A172 (cell line): ENCODE data around the gene SMYD1. TPM values are rescaled to one million over a fixed set of nuclear protein-coding genes. Genes with fewer than 3 reads are reported as not detected.
A peak's percentile ranks its signal among the peaks of the same experiment; 100 is the strongest.
"Not testable (repeated sequence)": the region's sequence is repeated elsewhere in the genome, so short reads cannot be mapped to it uniquely, and the experiment has no call there.

ENCODE experiments used
- DNase-seq: peaks from one replicate; pipeline ENCODE4 v3.0.0-alpha.2; 2015; ENCODE audit warnings: low spot score
- total RNA-seq: library from RNA; depleted of rRNA; stranded (reverse); fragments of >200 nt; shearing (Covaris generic); gene quantifications from 2 replicates; pipeline ENCODE4 v1.2.3, GENCODE V29; 2014; rRNA removed

Gene SMYD1
- not detected in 2 replicates for total RNA-seq

DNA sequence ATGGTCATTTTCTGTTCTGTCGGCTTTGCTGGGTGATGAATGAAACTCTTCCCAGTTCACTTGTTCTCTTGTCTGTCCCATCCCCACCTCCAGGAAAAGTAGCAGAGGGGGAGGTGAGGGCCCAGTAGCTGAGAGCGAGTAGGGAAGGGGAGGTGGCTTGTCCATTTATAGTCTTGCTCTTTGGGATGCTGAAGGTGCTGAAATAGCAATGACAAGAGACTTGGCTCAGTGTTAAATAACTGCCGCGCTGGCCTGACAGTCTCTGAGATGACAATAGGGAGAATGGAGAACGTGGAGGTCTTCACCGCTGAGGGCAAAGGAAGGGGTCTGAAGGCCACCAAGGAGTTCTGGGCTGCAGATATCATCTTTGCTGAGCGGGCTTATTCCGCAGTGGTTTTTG lies at the start of gene SMYD1:
TSS of gene SMYD1 (plus strand) at position 228 of the 400 bp plus-strand sequence. CDS start at position 268, 40 bp downstream.
- DNase-seq = no peak

DNA sequence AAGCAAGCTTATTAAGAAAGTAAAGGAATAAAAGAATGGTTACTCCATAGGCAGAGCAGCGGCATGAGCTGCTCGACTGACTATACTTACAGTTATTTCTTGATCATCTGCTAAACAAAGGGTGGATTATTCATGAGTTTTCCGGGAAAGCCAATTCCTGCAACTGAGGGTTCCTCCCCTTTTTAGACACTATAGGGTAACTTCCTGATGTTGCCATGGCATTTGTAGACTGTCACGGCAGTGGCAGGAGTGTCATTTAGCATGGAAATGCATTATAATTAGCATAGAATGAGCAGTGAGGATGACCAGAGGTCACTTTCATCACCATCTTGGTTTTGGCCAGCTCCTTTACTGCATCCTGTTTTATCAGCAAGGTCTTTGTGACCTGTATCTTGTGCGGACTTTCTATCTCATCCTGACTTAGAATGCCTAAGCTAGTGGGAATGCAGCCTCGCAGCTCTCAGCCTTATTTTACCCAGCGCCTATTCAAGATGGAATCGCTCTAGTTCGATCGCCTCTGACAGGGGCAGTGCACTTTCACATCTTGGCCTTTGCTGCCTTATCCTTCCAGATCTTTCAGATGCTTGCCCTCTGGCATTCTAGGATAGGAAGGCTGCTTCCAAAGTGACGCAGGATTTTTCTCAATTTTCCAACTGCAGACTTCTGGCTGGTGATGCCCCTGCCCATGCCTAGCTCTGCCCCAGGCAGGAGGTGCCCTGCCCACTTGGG lies 49.4 kb upstream of the SMYD1 start:
- DNase-seq = not testable (repeated sequence)

DNA sequence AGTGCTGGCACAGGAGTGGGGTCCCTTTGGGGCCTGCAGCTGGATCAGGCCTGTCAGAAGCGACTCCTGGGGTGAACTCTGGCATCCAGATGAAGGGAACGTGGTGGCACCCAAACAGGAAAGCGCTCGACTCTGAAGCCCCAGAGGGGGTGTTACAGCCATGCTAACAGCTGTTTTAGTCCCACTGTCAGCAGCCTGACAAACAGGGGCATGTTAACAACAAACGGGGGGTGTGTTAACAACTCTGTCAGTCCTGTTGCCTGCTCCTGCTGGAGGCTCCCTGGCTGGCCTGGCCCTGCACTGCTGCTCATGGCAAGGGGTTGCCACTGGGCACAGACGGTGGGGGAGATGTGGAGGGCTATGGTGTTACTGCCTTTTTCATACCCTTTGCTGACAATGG lies 48.7 kb upstream of the SMYD1 start:
- DNase-seq = no peak

DNA sequence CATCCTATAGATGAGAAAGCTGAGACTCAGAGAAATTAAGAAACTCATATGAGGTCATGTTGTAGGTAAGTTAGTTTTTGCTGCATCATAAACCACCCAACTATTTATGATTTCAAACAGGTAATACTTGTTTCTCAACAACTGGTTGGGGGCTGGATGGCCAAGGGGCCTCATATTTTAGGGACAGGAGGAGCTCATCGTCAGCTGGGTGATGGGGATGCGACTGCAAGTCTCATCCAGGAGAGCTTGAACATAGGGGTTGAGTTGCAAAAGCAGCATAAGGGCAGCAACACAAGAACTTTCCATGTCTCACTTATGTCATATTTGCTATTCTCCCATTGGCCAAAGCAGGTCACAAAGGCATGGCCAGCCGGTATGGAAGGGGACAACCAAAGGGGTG lies 47.6 kb upstream of the SMYD1 start:
- no peak for DNase-seq

GRCh38 chr2:88022669-88022921 lies 45.0 kb upstream of the SMYD1 start:
- DNase-seq = no peak

DNA sequence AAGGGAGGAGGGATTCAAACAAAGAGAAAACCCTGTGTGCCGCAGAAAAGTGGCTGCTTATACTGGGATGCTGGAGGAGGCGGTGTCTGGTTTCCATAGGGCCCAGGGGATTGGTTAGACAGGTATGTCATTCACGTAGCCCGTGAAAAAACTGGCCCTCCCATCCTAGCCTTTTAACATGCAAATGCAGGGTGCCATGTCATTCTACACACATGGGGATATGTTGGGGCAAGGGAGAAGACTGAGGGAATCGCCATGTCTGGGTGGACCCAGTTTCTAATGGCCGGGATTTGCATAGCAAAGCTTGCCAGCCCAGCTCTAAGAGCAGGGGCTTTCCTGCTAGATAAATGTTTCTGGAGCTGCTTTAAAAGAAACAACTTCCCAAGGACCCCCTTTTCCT lies 43.1 kb upstream of the SMYD1 start:
- DNase-seq = no peak

DNA sequence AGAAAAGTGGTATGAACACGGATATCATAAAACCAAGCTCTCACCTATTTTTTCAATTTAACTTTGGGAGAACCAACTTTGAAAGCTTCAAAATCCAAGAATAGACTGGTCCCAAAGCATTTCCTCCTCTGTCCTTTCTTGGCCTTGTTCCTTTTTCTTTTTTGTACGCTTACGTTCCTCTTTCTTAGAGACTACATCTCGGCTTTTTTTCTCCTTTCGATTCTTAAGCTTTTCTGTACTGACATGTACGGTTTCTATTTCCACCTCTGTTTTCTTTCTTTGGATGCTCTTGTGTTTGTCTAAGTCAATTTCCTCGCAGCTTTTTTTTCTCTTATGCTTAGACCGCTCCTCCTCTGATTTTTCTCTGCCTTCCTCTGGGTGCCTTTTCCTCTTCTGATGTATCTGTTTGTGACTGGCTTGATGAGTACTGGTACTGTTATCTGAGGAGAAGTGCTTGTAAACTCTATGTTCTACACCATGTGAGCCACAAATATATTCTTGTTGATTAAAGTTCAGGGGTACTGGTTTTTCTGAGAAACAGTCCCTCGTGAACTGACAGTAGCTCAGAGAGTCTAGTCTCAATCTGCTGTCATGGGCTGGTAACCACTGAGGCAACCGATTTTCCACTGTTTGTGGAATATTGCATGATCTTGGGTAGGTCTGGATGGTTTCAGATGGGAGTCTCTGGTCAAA lies 39.8 kb upstream of the SMYD1 start:
- DNase-seq = no peak

DNA sequence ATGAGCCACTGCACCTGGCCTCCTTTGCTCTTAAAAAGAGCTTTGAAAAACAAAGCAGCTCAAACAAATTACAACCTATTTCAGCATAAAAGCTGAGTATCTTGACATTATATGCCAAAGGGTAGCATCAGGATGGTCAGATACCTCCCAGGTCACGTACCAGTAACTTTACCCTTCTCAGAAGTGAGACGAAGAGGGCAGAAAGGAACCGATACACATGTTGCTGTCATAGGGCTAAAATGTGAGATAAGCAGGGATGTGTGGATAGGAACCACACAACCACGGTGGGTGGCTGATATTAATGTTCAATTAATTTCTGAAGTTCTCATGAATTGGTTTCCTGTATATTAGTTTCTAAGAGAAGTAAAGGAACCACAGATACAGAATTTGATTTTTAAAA lies 38.7 kb upstream of the SMYD1 start:
- no peak for DNase-seq

DNA sequence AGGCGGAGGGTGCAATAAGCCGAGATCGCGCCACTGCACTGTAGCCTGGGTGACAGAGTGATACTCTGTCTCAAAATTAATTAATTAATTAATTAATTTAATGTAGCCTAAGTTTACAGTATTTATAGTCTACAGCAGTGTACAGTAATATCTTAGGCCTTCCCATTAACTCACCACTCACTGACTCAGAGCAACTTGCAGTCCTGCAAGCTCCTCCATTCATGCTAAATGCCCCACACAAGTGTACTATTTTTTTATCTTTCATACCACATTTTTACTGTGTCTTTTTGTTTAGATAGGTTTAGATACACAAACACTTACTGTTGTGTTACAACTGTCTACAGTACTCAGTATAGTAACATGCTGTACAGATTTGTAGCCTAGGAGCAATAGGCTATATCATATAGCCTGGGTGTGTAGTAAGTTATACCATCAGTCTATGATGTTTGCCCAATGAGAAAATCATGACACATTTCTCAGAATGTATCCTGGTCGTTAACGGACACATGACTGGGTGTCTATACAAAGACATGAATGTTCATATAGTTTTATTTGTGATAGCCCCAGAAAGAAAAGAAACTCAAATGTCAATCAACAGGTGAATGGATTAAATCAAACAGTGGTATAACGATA lies 35.4 kb upstream of the SMYD1 start:
- DNase-seq = no peak

- no peak for DNase-seq
Observed at GRCh38 chr2:88036182-88036581, 31.4 kb upstream of the SMYD1 start.

DNA sequence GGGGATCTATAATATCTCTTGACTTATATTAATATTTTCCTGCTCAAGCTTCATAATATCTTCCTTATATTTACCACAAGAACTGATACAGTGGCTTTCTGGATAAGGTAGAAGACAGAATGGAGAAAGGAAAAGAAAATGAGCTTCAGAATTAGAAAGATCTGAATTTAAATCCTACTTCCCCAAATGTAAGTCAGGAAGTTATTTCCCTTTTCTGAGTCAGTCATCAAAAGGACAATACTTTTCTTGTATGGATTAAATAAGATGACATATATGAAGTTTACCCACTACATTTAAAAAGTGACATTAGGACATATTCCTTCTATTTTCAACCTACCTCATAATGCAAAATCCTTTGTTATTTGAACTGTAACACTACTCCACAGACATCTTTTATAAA lies 31.0 kb upstream of the SMYD1 start:
- DNase-seq = no peak

DNA sequence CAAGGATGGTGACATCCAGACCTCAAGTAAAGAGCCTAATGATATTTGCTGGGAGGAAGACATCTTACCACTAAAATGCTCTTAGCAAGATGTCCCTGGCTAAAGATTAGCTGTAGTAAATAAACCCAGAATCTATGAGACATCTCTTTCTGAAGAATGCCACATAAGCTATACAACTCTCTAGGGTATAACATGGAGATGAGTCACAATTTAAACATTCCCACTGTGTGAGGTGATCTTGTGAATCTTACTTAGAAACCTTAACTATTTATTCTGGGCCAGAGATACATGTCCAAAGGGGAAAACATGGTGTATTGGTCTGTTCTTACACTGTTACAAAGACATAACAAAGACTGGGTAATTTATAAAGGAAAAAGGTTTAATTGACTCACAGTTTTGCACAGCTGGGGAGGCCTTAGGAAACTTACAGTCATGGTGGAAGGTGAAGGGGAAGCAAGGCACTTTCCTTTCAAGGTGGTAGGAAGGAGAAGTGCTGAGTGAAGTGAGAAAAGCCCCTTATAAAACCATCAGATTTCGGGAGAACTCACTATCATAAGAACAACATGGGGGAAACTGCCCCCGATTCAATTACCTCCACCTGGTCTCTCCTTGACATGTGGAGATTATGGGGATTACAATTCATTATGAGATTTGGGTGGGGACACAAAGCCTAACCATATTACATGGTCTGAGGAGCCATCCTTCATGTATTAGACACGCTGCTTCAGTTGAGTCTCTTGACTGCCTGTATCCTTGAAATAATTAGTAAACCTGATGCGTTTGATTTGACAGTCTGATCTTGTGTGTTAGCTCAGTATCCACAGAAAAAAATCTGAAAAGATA lies 29.1 kb upstream of the SMYD1 start:
- DNase-seq = peak; percentile 92

DNA sequence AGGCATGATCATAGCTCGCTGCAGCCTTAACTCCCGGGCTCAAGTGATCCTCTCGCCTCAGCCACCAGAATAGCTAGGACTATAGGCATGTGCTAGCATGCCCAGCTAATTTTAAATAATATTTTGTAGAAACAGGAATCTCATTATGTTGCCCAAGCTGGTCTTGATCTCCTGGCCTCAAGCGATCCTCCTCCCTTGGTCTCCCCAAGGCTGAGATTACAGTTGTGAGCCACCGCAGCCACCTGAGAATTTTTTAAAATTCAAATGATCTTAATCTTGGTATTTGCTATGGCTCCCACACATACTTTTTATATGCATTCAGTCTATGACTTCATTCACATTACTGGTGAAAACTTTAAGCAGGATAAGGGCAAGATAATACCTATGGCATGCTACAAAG lies 25.1 kb upstream of the SMYD1 start:
- no peak for DNase-seq

DNA sequence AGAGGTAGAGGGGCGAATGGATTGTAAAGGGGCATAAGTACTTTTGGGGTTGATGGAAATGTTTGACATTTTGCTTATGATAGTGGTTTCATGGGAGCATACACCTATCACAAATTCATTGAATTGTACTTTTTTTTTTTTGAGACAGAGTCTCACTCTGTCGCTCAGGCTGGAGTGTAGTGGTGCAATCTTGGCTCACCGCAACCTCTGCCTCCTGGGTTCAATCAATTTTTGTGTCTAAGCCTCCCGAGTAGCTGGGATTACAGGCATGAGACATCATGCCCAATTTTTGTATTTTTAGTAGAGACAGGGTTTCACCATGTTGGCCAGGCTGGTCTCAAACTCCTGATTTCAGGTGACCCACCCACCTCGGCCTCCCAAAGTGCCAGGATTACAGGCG lies 22.1 kb upstream of the SMYD1 start:
- not testable (repeated sequence) for DNase-seq

GRCh38 chr2:88048541-88048940 lies 19.1 kb upstream of the SMYD1 start:
- DNase-seq = no peak

DNA sequence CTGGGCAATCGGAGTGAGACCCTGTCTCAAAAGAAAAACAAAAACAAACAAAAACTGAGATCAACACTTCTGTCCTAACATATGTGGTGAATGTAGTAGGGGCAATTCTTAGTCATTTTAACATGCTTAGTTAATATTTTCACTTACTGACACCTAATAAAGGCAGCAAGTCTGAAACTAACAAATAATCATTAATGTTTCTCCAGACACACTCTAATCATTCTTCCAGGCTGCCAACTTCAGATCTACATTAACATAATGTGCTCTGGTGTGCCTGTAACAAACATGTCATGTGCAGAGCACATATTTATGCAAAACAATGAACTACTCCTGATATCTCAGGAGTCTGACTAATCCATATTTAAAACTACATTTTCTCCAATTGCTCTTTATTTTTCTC lies 18.0 kb upstream of the SMYD1 start:
- DNase-seq = no peak

DNA sequence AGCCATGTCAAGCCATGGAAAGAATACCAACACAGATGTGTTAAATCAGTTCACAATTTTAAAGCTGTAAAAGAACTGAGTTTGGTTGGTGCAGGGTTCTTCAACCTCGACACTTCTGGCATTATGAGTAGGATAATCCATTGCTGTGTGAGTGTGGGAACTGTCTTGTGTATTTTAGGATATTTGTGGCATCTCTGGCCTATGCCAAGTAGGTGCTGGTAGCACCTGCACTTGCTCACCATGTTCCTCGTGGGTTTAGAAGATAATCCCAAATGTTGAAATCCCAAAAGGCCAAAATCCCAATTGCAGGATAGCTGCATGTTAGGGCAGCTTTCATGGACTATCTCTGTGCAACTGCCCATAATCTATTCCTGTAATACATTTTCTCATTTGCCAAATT lies 15.8 kb upstream of the SMYD1 start:
- no peak for DNase-seq

DNA sequence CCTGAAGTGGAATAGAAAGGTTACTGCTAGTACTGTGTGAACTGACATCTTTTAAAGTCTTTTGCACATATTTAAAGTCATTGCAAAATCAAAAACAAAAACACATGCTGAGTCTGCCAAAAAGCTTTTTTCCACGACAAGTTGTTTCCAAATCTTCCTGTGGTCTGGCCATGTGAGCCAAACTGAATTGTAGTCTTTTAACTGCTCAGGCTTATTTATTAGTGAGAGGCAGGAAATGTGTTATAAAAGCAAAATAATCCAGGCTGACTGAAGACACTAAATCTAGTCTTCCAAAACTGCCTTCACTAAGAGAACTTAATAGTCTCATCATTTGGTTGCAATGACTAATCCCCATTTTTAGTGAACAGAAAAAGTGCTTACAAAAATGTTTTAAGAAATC lies 14.3 kb upstream of the SMYD1 start:
- no peak for DNase-seq

DNA sequence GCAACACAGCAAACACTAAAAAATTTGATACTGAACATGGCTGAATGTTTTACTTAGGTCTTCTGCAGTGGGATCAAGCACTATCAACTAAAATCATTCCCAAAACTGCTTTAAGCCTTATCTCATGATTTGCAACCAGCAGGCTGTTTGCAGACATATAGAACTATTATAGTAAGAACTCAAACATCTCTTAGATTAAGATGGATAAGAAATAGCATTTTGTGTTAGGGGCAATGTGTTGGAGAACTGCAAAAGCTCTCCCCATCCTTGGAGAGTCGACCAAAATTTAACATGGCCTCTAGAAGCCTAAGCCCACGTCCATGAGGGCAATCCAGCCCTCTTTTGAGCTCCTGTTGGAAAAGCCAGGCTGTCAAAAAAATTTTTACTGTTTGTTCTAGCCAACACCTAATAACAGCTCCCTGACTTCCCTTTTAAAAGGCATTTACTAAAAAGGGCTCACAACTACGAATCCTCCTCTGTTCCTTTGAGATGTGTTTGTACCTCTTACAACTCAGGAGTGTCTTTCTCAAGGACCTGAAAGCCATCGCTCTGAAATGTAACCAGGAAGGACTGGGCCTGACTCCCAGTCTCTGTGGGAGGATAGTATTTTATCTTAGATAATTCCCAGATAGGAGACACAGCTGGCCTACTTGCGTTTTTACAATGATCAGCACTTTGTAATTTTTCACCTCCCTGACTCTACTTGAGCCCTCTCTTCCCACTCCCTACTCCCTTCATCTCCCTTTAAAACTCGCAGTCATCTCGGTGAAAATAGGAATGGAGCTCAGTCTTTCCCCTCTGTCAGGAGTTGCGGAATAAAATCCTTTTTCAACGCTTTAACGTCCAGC lies 13.5 kb upstream of the SMYD1 start:
- no peak for DNase-seq

DNA sequence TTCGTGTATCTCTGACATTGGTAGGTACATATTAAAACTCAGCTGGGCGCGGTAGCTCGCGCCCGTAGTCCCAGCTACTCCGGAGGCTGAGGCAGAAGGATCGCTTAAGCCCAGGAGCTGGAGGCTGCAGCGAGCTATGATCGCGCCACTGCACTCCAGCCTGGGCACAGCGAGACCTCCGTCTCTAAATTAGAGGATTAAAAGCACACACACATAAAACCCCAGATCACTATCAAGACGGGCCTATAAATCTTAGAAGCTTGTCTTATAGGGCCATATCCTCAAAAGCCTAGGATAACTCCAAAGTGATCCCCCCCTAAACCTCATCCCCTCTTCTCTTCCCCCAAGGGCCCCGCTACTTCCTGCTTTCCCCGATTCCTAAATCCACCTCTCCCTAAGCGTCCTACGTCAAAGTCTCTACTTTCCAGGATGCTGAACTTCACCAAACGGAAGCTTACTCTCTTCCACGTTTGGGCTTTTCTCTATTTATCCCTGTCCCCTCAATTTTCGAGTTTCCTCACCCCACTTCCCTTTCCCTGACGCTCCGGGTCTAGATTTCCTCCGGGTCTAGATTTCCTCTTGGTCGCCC lies 12.7 kb upstream of the SMYD1 start:
- DNase-seq = peak; percentile 33
